Stimulated activated CD8-positive, alpha-beta memory T cell treated with anti-CD3 and anti-CD28 coated beads, Interleukin-4, amount 100 ng/mL, for 24 hours (primary cell): ENCODE measurements around the gene NINJ2.

ENCODE experiments used
- DNase-seq: peaks from one replicate; pipeline ENCODE4 v3.0.0-alpha.2; 2020; ENCODE audit warnings: low read depth

The NINJ2 gene

DNA sequence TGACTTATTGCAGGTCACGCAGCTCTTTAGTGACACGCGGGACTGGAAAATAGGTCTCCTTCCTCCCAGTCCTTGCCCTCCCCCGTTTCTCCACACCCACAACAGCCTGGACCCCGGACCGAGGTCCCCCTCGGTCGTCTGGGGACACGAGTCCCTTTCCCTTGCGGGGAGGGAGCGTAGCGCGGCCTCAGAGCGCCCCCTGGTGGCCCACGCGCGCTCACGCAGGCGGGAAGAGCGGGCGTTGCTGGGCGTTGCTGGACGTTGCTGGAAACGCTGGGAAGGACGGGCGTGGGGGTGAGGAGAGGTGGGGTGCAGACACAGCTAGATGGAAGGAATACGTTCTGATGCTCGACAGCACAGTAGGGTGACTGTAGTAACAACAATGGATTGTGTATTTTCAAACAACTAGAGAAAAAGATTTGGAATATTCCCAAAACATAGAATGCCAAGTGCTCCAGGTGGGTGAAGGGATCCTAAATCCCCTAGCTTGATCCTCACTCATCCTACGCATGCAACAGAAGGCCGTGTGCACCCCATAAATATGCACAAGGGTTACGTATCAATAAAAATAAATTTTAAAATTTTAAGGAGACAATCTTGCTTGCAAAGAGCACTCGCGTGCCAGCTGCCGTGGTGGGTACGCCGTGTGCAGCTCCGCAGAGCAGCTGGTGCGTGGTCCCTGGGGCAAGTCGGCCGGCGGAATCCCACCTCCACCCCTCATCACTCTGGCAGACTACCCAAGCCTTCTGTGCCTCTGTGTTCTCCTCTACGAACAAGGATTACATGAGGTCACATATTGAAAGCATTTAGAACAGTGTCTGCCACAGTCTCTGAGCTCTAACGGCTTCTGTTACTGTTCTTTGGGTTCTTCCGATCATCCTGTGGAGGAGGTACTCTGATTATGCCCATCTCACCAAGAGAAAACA, 116.1 kb downstream of the NINJ2 start:
- peak; percentile 53 for DNase-seq

DNA sequence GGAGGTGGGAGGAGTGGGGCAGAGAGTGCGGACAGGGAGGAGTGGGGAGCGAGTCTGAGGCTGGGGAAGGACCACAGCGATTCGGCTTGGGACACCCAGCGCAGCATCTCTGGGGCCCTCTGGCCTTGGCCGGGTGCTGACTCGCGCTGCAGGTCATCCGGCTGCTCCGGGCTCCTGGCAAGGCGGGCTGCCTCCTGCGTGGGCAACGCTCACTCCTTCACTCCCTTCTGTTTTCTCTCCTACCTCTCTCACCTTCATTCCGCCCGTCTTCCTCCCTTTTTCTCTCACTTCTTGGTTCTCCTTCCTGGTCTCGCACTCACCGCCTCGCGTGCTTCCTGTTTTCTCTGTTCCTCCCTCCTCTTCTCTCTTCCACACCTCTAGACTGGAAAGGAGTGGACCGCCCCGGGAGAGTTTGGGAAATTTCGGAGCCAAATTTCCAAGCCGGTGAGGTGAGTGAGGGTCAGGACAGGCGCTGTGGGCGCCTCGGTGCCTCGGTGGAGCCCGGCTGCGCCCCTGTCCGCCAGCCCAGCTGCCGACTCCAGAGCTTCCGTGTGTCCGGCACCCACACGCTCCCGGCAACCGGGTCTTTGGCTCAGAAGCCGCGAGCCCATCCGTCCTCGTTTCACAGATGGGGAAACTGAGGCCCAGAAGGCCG, 116.9 kb downstream of the NINJ2 start:
- DNase-seq, result no peak

DNA sequence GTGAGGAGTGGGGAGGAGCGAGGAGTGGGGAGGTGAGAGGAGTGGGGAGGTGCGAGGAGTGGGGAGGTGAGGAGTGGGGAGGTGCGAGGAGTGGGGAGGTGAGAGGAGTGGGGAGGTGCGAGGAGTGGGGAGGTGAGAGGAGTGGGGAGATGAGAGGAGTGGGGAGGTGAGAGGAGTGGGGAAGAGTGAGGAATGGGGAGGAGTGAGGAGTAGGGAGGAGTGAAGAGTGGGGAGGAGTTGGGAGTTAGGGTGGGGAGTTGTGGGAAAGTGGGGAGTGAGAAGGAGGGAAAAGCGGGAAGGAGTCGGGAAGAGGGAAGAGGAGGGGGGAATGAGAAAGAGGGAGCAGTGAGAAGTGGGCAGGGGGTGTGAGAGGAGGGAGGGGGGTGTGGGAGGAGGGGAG, 117.4 kb downstream of the NINJ2 start:
- no peak for DNase-seq

DNA sequence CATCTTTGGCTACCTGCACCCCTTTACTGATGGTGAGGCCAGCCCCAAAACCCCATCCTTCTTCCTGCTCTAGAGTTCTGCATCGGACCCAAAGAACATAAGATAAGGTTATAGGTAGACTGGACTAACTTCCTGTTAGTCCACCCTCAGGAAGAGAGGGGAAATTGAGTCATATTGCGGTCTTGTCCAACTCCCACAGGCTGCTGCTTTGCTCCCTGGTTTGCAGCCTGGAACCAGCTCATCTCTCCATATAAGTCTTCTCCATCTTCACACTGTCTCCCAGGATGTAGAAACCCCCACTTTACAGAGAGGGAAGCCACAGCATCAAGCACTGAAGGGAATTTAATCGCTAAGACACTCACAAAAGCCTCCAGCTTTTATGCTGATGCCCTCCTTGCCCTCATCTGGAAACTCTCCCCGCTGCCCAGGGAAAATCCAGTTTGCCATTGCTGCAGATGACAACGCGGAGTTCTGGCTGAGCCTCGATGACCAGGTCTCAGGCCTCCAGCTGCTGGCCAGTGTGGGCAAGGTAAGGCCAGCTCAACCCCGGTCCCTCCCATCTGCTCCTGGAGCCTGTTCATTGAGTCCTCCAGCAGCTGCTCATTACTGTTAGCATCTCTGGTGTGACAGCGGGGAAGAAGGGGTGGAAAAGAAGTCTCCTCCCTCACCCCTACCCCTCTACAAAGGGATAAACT, 118.2 kb downstream of the NINJ2 start:
- no peak for DNase-seq

DNA sequence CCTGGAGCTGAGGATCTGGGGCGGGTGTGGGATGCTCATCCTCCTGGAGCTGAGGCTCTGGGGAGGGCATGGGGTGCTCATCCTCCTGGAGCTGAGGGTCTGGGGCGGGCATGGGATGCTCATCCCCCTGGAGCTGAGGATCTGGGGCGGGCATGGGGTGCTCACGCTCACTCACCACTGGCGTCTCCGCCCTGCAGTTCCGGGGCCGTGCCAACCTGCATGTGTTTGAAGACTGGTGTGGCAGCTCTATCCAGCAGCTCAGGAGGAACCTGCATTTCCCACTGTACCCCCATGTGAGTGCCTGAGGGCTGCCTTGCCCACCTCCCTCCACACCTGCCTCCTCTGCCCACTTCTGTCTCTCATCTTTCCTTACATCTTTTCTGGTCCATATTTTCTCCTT, 119.1 kb downstream of the NINJ2 start:
- DNase-seq, result no peak

DNA sequence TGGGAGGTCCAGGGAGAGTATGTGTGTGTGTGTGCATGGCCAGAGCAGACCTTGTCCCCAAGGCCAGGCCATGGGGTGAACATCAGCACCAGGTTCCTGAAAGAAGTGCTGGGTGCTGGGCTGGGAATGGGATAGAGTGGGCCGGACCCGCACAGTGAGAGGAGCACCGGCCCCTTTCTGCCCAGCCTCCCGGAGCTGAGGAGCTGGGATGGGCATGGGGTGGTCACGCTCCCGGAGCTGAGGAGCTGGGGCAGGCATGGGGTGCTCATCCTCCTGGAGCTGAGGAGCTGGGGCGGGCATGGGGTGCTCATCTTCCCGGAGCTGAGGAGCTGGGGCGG, 120.2 kb downstream of the NINJ2 start:
- DNase-seq, result no peak

DNA sequence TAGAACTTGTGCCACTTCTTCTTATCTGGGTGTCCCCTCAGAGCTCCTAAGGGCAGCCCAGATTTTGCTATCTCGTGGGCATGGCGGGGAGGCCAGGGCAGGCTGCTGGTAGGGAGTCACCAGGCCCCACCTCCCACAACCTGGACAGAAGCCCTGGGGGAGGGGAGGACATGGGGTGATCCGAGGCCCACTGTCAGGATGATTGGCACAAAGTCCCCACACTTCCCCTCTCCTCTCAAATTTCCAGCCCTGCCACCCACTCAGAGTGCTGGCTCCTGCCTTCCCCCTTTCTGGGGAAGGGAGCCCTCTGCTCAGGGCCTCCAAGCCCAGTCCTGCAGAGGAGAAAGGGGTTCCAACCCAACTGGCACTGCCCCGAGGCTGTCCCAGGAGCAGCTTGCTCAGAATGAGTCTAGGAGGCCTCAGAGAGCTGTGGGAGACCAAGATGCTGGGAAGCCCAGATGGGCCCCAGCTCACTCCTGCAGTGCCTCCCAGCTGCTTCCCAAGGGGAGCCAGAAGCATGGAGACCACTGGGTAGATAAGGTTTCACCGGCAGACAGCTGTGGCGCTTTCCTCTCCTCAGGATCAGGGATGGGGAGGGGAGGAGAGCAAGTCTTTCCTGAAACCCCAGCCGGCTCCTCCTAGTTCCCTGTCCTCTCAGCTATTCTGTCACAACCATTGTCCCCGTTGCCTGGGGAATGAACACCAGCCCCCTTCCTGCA, 120.7 kb downstream of the NINJ2 start:
- no peak for DNase-seq

DNA sequence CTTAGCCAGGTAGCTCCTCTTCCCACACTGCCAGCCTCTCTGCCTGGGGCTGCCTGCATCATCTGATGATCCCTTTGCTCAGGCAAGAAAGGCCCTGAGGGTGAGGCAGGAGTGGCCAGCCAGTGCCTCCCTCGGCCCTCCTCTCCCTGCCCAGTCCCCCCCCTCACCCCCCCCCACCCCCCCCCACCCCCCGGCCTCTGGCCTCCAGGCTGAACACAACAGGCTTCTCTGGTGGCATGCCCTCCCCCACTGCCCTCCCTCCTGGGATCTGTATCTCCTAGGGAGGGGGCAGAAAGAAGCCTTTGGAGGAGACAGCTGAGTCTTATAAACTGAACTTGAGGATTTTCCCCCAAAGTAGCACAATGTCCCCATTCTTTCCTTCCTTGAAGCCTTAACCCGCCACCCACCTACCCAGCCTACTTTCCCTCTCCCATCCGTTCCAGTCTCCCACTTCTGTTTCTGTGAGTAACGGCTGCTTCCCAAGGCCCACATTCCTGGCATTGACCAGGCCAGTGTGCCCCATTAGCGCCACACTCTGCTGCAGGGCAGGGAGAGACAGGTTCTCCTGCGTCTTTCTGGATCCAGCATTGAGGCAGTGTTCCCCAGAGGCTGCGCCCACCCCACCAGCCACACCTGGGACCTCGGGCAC, 121.4 kb downstream of the NINJ2 start:
- no peak for DNase-seq

DNA sequence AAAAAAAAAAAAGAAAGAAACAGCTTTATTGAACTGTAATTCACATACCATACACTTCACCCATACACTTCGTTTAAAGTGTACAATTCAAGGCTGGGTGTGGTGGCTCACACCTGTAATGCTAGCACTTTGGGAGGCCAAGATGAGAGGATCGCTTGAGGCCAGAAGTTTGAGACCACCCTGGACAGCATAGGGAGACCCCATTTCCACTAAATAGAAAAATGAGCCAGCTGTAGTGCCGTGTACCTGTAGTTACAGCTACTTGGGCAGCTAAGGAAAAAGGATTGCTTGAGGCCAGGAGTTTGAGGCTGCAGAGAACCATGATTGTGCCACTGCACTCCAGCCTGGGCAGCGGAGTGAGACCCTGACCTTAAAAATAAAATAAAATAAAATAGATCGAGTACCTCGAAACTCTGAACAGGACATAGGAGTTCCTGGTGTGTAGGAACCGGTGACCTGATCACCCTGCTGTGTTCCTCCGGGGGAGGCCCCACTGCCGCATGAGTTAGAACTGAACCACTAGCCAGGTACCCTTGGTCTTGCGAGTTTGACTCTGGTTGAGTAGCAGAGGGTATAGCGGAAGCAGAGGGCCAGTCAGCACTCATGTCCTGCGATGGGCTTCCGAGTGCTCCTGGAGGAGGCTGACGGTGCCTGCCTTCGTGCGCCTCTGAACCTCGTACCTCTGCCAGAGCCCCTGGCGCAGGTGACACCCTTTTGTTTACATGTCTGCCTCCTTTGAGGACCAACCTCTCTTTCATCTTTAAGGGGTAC, 123.5 kb downstream of the NINJ2 start:
- DNase-seq, result no peak

DNA sequence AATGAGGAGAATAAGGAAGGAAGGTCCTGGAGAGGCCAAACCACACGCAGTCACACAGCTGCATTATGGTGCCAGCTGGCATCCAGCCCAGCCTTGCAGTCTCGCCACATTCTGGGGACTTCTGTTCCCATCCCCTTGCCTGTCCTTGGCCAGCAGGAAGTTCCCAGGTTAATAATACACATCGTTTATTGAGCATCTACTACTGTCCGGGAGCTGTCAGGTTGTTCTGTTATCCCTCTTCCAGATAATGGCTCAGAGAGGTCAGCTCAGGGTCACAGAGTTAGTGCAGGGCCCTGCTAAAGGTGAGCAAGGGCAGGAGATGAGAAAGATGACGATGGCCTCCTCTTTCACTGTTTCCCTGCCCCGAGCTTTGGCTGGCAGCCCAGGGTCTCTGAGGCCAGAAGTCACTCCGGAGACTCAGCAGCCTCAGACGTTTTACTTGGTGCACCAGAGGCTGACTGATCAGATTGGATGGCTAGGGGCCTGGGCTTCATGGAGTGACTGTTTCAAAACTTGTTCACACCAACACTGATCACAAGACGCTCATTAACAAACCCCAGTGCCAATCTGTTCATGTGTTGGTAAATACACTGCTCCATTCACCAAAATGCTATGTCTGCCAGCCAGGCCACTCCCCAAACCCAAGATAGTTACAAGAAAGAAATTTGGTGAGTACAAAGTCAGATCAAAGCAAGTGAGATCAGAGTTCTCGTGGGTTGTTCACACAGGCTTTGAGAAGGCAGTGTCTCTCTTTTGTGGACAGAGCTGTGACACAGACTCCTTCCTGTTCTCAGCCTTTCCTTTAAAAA, 124.3 kb downstream of the NINJ2 start:
- no peak for DNase-seq

DNA sequence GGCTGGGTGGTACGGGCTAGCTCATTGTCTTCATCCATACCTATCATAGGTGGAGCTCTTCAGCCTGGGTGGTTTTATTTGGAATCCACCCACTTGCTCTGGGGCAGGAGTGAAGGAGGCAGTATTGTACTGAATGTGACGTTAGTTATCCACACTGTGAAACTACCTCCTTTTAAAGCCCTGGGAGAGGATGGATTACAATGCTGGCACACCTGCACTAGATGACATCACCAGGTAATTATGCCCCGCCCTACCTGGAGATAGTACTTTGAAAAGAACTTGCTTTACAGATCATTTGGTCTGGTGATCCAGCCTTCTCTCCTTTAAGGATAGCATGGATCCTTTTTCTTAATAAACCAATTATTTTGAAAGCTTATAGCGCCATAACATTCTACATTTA, 125.5 kb downstream of the NINJ2 start:
- DNase-seq, result no peak

DNA sequence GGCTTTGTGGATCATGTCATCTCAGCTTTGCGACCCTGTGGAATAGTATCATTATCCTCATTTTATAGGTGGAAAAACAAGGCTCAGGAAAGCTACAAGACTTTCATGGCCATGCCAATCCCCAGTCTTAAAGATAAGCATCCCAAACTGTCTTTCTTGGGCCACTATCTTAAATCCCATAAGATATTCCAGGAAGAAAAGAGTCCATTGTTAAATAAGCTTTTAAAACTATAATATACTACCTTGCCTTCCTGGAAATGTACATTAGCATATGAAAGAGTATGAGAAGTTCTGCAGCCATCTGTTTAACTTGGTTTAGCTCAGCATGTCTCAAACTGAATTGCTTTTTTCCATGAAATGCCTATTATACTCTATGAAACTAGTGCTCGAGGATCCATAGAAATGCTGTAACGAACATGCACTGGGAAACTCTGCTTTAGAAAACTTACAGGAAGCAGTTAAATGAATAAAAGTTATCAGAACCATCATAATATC, 126.4 kb downstream of the NINJ2 start:
- no peak for DNase-seq

DNA sequence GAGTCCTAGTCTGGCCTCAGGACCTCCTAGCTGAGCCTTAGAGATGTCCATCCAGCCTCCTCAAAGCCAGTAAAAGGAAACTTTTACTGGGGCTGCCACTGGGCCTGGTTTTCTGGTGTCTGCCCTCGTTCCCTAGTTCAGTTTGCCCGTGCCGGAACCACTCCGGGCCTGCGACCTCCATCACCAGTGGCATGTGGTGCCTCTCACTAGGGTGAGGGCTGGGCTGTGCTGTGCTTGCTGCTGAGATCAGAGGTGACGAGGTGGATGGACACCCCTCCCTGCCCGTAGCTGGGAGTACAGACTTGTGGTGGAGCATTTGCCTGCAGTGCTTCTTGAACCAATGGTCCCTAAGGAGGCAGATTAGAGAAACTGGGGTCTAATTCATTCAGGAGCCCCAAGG, 127.8 kb downstream of the NINJ2 start:
- no peak for DNase-seq

DNA sequence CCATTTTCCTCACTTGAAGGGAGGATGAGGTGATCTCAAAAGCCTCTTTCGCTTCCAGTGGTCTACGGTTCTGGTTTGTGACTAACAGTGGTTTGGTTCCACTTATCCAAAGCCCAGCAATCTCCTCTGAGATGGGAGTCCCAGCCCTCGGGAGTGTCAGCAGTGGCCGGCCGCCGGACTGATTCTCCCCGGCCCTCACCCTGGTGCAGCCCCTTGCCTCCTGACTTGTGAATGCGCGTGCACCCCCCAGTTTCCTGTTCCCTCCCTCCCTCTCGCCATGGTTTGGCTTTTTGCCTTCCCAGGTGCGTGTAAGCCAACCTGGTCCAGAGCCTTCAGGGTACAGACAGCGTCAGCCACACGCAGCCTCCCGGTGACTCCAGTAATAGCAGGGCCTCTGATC, 129.0 kb downstream of the NINJ2 start:
- no peak for DNase-seq

DNA sequence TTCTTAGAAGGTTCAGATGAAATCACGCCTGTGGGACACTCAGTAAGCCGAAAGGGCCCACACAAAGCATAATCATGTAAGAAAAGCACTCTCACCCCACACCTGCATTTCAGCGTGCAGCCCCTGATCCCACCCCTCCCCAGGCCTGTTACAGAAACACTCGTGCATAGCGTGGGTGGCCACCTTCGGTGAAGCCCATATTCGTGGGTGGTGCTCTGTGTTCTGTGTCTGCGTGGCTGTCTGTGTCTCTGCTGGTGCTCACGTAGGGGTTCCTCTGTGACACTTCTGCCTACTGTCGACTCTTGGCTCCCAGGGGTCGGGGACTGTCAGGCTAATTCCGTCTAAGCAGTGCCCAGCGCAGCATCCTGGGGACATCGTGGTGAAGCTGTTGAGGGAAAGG, 129.5 kb downstream of the NINJ2 start:
- no peak for DNase-seq

DNA sequence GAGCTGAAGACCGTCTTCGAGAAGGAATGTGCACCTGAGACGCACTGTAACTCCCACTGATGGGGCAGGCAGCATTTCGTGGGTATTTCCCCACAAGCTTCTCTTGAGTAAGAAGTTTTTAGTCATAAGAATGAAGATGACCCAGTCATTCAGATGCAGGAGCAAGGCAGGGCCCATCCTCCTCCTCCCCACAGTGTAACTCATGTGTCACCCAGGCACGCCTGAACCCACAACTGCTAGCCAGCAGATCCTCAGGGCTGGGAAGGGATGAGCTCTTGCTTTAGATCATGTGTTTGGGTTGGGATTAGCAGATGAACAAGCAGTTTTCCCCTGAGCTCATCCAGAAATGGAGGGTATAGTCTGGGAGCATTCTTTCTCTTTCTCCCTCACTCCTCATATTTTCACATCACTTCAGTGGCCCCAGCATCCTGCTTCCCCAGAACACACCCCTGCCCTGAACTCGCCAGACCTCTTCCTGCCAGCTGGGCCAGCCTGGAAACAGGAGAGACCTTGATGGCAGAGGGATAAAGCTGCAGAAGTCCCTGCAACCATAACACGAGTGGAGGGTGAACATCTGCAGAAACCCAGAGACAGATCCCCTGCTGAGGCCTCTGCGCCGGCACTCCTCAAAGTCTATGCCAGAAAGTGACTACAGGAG, 130.2 kb downstream of the NINJ2 start:
- no peak for DNase-seq

DNA sequence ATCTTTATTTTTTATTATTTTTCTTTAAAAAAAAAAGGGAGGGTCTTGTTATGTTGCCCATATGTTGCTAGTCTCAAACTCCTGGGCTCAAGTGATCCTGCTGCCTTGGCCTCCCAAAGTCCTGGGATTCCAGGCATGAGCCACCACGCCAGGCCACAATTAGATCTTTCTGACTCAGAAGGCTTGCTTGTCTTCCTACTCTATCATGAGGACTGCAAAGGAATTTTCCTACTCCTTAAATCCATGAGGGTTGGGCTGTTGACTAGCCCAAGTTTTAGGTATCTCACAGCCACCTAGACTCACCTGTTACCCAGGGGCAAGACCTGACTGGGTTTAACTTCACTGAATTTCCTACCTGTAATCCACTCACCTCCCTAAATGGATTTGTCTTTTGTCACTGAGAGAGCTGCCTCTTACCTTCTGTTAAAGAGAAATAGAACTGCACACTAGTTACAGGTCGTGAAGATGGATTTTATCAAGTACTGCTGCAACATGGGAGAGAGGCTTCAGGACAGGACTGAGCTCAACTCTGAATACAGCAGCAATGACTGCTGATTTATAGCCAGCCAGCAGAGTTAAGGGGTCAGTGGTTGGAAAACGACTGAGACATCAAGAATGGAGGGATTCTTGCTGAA, 131.2 kb downstream of the NINJ2 start:
- DNase-seq, result no peak

DNA sequence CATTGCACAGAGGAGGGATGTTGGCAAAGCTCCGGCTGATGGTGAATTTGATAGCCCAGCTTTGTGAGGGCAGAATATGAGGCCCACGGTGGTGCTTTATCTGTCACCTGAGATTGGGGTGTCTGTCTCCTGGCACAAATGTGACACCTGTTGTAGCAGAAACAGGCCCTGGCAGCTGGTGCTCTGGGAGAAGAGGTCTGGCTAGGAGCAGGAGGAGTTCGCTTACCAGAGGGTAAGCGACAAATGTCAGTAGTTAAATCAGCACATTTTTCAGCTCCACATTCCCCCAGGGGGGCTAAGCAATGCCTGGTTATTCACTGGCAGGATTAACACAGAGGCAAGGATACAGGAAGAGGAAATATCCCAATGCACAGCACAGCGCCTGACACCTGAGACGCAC, 132.4 kb downstream of the NINJ2 start:
- no peak for DNase-seq

DNA sequence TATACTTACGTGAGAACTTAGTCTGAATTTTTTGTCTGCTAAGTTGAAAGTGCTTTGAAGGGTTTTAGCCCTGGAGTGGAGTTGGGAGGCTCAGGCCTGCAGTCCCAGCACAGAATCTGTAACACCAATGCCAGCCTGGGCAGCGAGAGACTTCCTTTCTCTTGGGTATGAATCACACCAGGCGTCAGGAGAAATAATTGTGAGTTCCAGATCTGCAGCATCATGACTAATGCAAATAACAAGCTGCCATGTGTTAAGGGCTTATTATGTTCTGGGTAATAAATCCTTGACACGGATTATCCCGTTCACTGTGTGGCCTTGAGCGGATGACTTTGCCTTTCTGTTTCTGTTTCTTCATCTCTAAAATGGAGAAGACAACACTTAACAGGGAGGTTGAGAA, 132.9 kb downstream of the NINJ2 start:
- DNase-seq, result no peak
